Activated T-helper 1 cell treated with Interleukin-2 at 50 U/mL for 16 hours (primary cell): Measurements from ENCODE around the gene IFT57.
"Not testable (repeated sequence)": the region's sequence is repeated elsewhere in the genome, so short reads cannot be mapped to it uniquely, and the experiment has no call there.

Experiments used
- DNase-seq: peaks from one replicate; pipeline ENCODE4 v3.0.0-alpha.2; 2020; ENCODE audit warnings: low read depth

Gene IFT57, protein sequence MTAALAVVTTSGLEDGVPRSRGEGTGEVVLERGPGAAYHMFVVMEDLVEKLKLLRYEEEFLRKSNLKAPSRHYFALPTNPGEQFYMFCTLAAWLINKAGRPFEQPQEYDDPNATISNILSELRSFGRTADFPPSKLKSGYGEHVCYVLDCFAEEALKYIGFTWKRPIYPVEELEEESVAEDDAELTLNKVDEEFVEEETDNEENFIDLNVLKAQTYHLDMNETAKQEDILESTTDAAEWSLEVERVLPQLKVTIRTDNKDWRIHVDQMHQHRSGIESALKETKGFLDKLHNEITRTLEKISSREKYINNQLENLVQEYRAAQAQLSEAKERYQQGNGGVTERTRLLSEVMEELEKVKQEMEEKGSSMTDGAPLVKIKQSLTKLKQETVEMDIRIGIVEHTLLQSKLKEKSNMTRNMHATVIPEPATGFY

DNA sequence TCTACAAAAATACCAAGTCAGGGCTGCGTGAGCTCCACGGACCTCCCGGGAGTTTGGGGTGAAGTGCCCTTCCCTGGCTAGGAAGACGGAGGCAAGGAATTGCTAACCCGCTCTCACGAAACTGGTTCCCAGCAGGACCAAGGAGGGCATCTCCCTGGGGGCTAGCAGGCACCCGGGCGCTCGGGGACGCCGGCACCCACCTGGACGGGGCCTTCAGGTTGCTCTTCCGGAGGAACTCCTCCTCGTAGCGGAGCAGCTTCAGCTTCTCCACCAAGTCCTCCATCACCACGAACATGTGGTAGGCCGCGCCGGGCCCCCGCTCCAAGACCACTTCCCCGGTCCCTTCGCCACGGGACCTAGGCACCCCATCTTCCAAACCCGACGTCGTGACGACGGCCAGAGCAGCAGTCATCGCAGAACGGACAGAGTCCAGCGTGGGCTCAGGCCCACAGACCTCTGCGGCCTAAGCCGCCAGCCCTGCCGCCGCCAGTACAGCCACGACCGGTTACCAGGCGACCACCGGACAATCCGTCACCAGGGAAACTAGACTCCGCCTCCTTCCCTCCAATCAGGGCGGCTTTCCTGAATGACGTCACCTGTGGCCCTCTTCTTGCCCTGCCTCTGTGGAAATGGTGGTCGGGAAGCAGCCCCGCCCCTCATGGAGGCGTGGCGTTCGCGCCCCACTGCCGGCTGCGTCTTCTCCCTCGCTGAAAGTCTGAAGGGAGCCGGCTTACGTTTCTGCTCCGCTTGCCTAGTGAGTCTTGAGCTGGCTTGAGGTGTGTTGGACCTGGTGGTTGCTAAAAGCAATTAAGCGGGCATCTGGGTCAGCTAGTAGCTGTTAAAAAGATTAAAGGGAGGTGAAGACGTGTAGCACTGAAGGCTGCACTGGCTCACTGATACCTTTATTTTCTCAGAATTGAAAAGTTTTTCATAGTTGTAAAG, at the start of gene IFT57:
TSS of gene IFT57 (minus strand) at position 514 of the 942 bp plus-strand sequence. CDS start at position 412, 102 bp downstream.
- peak; percentile 91 for DNase-seq

DNA sequence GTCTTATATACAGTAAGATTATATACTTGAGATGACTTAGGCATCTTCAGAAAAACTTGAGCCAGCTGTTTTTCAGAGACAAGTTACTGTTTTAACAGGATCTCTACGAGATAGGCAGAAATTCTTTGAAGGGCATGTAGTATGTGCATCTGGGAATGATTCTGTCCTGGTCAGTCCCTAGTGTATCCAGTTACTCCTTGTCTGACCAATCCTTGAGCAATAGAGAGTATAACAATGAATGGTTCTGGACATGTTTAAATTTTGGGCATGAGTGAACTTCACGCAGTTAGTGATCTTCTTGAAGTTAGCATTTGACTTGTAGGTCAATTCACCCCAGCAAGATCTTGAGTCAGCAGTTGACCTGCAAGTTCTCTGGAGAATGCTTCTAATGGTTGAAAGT, 49.4 kb upstream of the IFT57 start:
- DNase-seq, result no peak

DNA sequence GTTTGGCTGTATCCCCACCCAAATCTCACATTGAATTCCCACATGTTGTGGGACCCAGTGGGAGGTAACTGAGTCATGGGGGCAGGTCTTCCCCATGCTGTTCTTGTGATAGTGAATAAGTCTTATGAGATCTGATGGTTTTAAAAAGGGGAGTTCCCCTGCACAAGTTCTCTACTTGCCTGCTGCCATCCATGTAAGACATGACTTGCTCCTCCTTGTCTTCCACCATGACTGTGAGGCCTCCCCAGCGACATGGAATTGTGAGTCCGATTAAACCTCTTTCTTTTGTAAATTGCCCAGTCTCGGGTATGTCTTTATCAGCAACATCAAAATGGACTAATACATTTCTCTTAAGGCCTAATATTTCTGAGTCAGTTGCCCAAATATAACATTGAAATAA, 46.0 kb upstream of the IFT57 start:
- not testable (repeated sequence) for DNase-seq

DNA sequence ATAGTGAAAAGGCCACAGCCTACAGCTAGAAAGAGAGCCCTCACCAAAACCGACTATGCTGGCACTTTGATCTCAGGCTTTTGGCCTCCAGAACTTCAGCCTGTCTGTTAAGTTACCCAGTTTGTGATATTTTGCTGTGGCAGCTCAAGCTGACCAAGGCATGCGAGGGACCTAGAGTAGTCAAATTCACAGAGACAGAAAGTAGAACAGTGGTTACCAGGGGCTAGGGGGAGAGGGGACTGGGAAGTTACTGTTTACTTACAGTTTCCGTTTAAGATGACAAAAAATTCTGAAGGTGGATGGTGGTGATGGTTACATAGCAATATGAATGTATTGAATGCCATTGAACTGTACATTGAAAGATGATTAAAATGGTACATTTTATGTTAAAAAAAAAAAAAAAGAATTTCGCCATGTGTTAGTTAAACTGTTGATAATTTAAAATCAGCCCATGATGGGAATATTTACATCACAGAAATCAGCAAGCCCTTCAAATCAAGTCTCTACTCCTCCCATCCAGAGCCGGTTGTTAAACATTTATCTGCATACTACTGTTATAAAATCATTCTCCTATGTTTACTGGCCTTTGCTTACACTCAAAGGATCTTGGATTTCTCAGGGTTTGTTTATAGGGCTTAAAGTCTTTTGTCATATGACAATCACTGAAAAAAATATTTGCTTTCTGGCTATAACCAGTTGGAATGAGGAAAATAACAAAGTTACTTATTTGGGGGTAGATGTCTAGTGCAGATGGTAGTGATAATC, 42.5 kb upstream of the IFT57 start:
- DNase-seq, result not testable (repeated sequence)

DNA sequence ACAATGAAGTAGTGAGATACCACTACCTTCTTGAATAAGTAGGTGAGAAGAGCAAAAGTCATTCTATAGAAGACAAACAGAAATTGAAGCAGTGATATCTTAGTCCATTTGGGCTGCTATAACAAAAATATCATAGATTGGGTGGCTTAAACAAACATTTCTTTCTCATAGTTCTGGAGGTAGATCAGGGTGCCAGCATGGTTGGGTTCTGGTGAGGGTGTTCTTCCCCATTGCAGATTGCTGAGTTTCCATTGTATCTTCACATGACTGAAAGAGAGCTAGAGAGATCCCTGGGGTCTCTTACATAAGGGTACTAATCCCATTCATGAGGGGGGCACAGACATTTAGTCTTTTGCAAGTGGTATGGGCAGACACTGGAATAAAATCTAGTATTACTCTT, 32.9 kb upstream of the IFT57 start:
- no peak for DNase-seq

DNA sequence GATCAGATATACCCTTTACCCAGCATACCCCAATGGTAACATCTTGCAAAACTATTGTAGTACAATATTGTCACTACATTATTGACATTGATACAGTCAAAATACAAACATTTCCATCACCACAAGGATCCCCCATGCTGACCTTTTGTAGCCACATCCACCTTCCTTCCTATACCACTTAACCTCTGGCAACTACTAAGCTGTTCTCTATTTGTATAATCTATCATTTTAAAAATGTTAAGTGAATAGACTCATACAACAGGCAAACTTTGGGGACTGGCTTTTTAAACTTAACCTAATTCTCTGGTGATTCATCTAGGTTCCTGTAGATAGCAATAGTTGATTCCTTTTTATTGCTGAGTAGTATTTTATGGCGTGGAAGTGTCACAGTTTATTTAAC, 29.6 kb upstream of the IFT57 start:
- no peak for DNase-seq

DNA sequence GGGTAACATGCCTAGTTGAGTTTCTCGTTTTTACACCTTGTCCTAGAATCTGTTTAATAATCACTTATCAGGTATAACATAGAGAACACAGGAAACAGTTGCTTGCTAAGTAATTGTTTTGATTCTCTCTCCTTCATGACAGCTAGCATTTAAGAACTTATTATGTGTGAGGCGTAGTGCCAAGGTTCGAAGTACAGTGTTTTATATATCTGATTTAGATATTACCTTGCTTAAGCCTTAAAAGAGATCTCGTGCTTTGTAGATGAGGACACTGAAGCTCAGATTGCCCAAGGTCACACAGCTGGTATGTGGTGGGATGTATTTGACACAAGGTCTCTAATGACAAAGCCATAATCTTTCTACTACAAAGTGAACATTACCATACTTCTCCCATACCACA, 29.0 kb upstream of the IFT57 start:
- no peak for DNase-seq

DNA sequence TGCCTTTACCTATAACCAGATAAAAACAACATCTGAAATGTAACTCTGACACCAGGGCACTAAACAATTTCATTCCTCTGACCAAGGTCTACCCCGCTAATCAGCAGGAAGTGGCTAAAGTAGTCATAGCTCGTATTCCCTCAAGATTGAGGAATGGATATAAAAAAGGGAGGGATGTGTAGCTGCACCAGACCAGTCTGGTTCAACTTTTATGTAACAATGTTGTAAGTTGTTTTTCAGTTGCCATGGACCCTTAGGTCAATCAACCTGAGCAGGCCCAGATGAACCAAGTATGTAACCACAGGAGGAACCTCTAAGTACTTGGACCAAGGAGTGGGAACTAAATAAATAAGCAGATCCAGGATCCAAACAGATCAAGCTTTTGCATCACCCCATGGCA, 28.4 kb upstream of the IFT57 start:
- no peak for DNase-seq

DNA sequence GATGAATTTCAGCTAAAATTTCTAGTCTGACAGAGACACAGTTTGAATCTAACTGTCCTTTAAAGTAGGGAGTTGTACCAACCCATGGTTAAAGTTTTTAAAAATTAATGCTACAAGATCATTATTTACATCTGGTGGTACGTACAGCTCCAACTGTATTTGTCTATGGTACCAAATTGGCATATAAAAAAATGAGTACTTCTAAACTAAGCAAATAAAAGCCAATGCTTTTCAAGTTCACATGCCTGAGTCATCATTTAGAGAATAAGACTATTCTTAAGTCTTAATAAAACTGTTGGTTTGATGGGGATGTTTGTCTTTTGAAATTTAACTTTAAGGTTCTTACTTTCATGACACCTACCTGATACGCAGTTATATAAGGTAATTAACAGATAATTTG, 21.0 kb upstream of the IFT57 start:
- no peak for DNase-seq

DNA sequence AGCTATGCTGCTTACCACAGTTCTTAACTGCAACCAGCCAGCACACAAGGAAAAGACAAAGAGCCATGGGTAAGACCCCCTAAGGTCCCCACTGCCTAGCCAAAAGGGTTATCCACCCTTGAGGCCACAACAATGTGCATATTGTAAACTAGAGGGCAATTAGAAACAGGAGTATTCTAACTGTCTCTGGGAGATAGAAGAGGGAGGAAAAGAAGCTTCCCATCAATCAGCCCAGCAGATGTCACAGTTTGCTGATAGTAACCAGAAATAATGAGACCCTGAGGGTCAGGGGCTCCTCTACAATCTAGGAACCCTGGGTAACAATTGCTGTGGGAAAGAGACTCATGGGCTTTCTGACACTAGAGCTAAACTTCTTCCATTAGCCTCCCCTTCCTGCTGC, 20.6 kb upstream of the IFT57 start:
- DNase-seq, result no peak

DNA sequence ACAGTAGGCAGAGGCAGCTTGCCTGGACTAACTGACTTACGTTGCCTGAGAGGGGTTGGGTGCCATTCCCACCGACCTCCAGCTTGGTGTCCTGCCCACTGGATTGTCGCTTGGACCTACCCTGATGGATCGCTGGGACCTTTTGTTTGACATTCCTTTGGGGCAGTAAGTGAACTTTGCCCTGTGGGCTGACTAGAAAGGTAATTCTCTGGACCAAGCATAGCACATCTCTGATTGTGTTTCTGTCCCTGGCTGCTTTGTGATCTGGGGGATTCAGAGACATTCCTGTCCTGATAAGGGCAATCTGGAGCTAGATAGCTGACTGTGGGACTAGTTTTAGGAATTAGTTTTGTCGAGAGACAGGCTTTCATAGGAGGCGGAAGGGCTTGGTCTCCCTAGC, 19.5 kb upstream of the IFT57 start:
- DNase-seq, result no peak

DNA sequence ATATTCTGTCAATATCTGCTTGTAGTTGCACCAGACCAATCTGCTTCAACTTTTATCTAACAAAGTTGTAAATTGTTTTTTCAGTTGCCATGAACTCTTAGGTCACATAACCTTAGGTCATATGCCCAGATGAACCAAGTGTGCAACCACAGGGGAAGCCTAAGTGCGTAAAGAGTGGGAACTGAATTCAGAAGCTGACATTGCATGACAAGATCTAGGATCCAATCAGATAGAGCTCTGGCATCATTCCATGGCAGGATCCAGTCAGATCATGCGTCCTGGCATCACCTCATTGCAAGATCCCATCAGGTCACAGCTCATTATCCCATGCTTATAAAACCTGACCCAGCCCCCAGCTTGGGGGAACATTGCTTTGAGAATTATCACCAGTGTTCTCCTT, 18.9 kb upstream of the IFT57 start:
- no peak for DNase-seq

DNA sequence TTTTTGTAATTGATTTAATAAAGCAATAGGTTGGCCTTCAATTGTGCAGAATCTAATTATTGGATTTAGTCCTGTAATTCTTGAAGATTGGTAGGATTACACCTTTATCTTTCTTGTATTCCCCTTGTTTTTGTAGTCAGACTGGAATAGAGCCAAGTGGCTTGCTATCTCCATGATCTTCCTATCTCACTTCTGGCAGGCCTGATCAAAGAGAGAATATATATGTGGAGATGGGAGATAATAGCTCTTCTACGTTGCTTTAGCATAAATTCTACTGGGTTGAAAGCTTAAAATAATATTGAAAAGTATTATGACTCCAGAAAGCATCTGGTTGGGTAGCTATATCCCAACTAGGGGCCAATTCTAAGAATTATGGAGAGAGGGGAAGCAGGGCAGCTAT, 16.9 kb upstream of the IFT57 start:
- DNase-seq, result no peak

DNA sequence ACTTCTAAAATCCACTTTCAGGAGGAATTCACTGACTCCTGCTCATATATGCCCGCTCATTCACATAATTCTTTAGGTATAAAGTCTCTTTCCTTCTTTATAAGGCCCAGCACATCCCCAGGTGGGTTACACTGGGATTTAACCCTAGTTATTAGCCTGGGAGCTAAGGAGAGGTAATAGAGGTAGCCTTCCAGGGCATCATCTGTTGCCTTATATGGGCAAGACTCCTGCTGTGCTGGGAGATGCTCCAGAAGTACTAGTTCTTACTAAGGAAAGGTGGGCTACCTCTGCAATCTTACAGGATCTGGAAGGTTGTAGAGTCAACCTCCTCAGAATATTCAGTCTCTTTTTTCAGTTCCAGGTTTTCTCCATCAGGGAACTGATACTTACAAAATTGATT, 13.1 kb upstream of the IFT57 start:
- no peak for DNase-seq

DNA sequence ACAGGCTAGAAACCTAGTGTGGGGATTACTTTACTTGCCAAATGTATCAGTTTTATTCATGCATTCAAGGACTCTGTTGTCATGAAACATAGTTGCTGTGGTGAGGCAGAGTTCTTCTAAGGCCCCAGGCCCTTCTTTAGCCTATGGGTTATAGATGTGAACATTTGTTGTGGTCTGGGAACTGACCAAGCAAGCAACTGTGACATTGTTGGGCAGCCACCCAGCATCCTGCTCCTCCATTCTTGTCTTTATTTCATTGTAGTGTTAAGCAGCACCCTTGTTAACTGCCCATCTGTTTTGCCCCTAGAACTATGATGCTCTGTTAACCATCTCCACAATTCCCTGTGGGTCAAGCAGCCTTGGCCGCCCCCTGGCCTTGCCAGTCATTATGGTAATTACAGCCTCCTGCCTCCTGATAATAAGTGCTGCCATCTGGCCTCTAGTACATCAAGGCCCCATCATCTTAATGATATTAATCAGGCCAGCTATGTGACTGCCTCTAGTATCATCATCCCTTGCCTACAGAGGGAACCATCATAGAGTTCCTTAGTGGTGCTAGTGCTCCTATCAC, 12.2 kb upstream of the IFT57 start:
- DNase-seq, result no peak

DNA sequence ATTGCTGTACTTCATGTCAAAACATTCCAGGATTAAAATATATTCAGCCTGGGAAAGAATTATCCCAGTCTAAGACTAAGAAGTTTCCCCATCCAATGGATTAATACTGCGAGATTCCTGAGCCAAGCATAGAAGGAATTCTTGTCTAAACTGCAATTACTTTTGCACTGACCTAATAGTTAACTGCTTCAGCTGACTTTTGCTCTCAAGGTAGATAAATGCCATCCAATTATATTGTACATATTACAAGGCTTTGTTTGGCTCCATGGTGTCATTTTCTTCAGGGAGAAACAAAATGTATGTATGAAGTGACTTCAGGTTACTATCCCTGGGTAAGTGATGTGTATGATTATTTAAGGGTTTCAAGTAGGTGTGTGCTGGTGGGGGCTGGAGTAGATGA, 6.1 kb upstream of the IFT57 start:
- DNase-seq, result no peak

DNA sequence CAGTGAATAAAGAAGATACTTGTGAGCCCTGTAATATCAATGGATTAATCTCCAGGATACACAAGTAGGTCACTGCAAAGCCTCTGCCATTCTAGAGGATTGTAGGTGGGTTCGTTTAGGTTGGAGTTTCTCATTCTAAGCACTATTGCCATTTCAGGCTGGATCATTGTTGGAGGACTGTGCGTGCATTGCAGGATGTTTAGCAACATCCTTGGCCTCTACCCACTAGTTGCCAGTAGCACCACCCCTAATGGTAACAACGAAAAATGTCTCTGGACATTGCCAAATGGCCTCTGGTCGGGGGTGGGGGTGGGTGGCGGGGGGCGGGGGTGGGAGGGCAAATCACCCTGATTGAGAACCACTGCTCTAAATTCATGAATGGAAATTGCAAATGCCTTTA, 4.9 kb upstream of the IFT57 start:
- no peak for DNase-seq

DNA sequence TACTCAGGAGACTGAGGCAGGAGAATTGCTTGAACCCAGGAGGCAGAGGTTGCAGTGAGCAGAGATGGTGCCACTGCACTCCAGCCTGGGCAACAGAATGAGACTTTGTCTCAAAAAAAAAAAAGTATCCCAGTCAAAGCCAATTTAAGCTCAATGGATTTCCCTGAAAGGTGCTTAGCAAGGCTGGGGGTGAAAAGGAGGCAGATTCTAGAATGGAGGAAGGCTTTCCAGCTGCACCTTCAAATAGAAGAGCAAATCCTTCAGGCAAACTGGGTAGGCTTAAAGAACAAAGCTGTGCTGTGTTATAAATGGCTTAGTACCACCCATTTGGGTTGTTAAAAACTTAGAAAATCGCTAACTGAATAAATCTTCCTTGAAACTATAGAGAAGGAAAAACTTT, 3.0 kb upstream of the IFT57 start:
- no peak for DNase-seq

DNA sequence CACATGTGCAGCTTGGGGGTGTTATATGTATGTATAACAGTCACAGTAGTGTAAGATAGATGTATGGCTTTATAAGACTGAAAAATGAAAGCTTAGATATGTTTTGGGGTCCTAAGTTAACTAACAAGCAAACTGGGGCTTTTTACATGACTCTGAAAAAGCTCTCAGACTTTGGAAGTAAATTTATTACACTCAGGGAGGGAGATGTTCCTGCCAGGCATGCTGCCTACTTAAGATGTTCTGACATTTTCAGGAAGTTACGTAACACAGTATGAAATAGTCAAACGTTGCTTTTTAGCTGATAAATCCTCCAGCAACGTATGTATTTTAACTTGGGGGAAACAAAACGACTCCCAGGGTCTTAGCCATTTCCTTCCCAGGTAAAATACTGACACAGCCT, 1.7 kb upstream of the IFT57 start:
- DNase-seq, result no peak

DNA sequence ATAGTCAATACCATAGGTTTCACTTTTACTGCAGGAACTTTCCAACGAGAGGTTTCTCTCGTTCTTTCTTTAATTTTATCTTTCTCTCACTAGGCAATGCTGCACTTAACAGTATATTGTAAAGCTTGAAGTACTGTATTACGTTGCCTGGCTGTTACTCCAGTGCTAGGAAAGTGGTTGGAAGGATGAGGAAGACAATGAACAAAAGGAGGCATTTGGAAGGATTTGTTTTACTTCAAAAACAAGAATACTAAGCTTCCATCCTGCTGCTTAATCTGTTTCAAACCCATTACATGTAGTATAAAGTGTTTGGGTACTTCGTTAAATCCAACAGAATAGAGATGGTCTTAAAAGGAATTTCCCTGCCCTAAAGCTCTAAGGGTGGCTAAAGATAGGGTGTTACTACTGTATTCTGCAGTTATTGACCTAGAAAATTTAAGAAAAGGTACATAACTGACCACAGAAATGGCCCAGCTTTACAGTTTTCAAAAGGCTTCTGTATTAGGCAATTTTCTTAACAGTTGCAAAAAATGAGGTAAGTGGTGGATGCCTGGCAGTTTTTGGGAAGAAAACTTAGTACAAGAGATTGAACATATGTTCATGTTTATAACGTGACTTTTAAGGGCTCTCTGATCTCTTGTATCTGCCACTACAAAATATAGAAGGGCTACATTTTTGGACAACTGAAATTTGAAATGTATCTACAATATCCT, 785 bp upstream of the IFT57 start:
- no peak for DNase-seq

DNA sequence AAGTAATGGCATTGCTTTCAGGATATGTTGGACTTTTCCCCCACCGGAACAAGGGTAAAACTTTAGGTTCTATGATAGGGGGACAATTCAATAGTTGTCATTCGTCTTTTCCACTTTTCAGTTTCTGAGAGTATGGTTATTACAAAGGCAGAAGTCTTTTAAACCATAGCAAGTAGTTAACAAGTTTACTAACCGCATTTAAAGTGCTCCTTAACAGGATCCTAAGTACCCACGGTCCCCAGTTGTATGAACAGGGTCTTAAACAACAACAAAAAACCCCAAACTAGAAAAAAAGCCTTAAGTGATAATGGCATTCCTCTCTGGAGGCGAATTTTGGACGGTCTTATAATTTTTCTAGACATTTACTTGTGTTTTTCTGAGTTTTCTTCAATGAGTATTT, 831 bp downstream of the IFT57 start:
- DNase-seq, result no peak
